ENCODE data around the gene KLRD1.
"Not testable (repeated sequence)": the region's sequence is repeated elsewhere in the genome, so short reads cannot be mapped to it uniquely, and the experiment has no call there.

The KLRD1 gene

DNA sequence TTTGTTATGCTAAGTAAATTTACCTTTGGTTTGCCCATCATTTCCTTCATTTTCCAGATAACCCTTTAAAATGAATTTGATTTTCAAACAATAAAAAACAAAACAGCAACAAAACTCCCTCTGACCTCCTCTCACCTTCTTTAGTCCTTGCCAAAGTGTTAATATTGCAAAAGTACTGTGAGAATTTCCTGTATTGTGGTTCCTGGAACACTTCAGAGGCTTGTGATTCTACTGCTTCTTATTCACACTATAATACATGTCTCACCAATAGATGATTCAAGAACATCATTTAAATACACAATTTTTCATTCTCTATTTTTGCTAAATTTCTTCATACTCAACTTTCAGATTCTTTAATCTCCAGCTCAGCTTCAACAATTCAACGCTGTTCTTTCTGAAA is at the start of gene KLRD1:
Gene KLRD1 (plus strand): TSS at position 241 of the 400 bp plus-strand sequence. CDS start 208 bp downstream, outside the sequence.
- FAIRE-seq (no peak), DNase-seq (ENCODE audit: low spot score) (no peak)

DNA sequence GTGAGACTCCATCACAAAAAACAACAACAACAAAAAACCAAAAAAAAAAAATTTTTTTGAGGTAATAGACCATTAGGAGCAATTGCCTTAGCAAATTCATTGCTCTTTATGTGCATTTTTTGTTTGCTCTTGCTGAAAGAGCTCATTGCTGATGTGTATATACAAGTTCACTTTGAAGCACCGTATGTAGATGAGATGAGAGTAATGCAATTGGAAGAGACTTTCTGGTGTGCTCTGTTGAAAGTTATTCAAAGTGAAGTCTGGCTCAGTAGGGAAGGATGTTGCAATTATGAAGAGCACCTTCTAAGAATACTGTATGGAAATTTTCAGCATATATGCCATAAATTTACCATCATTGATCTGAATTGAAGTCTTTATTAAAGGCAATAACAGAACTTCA is 46.7 kb upstream of the KLRD1 start:
- FAIRE-seq: no peak

DNA sequence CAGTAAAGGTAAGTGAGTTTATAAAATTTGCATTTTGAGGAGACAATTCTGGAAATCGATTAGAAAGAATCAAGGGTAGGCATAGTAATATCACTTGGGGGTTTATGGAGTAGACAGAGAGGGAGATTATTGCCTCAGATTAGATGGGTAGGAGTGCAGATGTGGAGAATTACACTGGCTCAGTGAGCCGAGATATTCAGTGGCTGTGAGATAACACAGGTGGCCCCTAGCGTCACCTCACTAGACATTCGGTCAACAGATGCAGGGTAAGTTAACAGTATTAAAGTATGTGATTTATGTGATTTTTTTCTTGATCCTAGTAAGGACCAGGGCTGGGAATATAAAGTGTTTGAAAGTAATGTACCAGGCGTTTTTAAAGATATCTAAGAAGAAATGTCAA is 39.6 kb upstream of the KLRD1 start:
- DNase-seq (ENCODE audit: low spot score) (no peak), FAIRE-seq (no peak)

More for the DNA sequence above, 46.7 kb upstream of the KLRD1 start:
- DNase-seq (ENCODE audit: low spot score): no peak

- no peak for FAIRE-seq
- DNase-seq (ENCODE audit: low spot score): no peak
These were observed 35.2 kb upstream of the KLRD1 start for GRCh38 chr12:10272467-10272866.

- DNase-seq (ENCODE audit: low spot score) (no peak), FAIRE-seq (no peak)
These were observed 30.9 kb upstream of the KLRD1 start for GRCh38 chr12:10276774-10277173.

GRCh38 chr12:10278104-10278503 is 29.6 kb upstream of the KLRD1 start:
- DNase-seq (ENCODE audit: low spot score) (no peak), FAIRE-seq (peak; percentile 35)

GRCh38 chr12:10279937-10280336 is 27.7 kb upstream of the KLRD1 start:
- no peak for DNase-seq (ENCODE audit: low spot score)

DNA sequence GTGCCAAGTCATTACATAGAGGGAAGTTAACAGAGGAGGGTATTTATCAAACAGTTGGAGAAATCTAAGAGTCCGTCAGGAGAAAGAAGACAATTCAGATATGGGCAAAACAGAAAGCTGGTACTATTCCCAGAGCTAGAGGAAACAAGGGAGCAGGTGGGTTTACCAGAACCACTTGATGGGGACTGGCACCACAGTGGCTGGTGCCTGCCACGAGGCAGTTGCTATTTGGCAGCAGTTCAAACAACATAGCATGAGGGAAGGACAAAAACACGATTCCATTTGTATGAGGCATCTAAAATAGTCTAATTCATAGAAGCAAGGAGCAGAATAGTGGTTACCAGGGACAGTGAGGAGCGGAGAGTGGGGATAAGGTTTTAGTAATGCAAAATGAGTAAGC is 24.6 kb upstream of the KLRD1 start:
- DNase-seq (ENCODE audit: low spot score): no peak
- FAIRE-seq: peak; percentile 85

More at GRCh38 chr12:10279937-10280336, 27.7 kb upstream of the KLRD1 start:
- peak; percentile 55 for FAIRE-seq

- FAIRE-seq (no peak), DNase-seq (ENCODE audit: low spot score) (no peak)
These were observed 21.8 kb upstream of the KLRD1 start for GRCh38 chr12:10285919-10286318.

- FAIRE-seq (no peak), DNase-seq (ENCODE audit: low spot score) (no peak)
These were observed 18.5 kb upstream of the KLRD1 start for GRCh38 chr12:10289005-10289754.

DNA sequence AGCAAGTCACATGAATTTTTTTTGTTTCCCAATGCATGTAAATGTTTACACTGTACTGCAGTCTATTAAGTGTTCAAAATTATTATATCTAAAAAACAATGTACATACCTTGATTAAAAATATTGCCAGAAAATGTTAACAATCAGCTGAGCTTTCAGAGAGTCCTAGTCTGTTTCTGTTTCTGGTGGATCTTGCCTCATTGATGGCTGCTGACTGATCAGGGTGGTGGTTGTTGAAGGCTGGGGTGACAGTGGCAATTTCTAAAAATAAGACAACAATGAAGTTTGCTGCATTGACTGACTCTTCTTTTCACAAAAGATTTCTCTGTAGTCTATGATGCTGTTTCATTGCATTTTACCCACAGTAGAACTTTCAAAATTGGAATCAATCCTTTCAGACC is 16.6 kb upstream of the KLRD1 start:
- no peak for FAIRE-seq
- no peak for DNase-seq (ENCODE audit: low spot score)

- DNase-seq (ENCODE audit: low spot score) (no peak), FAIRE-seq (no peak)
These were observed 14.5 kb upstream of the KLRD1 start for GRCh38 chr12:10293151-10293550.

DNA sequence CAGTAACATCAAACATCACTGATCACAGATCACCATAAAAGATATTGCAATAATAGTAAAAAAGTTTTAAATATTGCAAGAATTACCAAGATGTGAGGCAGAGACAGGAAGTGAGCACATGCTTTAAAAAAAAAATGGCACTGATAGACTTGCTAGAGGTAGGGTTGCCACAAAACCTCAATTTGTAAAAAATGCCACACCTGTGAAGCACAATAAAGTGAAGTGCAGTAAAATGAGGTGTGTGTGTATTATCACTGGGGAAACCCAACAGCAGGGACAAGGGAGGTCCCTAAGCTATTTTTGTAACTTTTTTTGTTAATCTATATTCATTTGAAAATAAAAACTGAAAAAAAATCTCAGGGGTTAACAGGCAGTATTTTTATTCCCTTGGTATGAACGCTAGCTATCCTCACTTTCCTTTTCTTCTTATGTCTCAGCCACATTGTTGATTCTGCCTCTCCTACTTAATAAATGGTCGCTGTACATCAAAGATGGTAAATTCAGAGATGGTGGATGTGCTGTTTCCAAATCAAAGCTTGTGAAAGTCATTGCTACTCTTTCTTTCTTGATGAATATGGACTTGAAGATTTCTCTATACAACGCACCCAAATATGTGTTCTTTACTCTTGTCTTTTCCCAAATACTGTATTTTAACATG is 14.0 kb upstream of the KLRD1 start:
- FAIRE-seq: no peak
- no peak for DNase-seq (ENCODE audit: low spot score)

DNA sequence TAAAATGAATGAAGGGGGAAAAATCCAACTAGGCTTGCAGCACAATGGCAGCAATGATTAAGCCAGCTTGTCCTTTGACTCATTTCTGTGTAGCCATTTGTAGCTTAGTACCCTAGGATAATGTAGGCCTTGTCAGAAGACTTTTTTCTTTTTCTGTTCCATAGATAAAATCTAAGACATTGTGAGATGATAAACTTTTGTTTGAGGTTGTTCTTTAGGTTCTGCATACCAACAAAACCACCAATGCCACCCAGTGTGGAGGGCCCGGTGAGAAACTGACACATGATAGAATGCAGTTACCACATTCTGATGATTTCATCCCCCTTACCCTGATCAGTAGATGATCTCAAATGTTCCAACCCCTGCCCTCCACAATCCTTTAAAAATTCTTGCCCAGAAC is 6.6 kb upstream of the KLRD1 start:
- peak; percentile 72 for DNase-seq (ENCODE audit: low spot score)
- peak; percentile 82 for FAIRE-seq

GRCh38 chr12:10304161-10304574 is 3.5 kb upstream of the KLRD1 start:
- peak; percentile 61 for DNase-seq (ENCODE audit: low spot score)

DNA sequence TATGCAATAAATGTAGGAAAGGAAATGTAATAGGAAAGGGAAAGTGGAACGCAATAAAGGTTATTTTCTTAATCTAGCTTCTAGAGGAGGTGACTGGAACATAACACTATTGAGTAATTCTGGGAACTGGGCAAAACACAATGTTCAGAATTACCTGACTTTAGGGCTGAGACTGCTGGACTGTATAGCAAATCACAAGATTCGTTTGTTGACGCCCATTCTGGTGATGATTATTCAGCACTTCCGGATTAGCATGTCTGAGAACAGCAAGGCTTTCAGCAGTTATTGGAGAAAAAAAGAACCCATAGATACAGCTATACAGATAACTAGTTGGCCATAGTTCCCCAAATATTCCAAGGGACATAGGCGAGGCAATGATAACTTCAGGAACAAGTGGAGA is 2.3 kb upstream of the KLRD1 start:
- FAIRE-seq: no peak

More at GRCh38 chr12:10304161-10304574, 3.5 kb upstream of the KLRD1 start:
- FAIRE-seq: peak; percentile 58

DNA sequence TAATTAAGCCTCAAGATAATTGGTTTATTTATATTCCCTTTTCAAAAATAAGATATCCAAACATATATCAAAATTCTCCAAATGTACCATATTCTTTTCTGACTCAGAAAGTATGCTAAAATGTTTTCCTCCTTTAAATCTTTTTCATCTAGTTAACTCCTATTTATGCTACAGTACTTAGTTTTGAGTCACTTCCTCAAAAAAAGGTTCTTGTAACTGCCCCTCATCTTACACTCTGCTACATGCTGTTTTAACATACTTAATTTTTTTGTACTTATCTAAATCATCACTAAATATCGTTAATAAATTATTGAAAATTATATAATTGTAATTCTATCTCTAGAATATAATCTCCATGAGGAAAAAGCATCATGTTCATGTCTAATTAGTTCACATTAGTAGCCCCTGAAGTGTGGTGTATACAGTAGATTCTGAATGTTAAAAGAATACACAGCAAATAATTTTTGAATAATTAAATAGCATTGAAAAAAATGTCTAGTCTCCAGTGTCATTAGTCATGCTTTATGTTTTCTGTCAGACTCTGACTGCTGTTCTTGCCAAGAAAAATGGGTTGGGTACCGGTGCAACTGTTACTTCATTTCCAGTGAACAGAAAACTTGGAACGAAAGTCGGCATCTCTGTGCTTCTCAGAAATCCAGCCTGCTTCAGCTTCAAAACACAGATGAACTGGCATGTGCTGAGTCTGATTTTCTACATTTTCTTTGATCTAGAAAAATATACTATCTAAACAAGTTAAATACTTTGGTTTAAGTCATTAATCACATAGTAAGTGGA is 3.5 kb downstream of the KLRD1 start:
- DNase-seq (ENCODE audit: low spot score): peak; percentile 58
- no peak for FAIRE-seq

More for the DNA sequence above, 2.3 kb upstream of the KLRD1 start:
- no peak for DNase-seq (ENCODE audit: low spot score)

- no peak for DNase-seq (ENCODE audit: low spot score)
- FAIRE-seq: no peak
These were observed 11.7 kb downstream of the KLRD1 start for GRCh38 chr12:10319388-10319787.

DNA sequence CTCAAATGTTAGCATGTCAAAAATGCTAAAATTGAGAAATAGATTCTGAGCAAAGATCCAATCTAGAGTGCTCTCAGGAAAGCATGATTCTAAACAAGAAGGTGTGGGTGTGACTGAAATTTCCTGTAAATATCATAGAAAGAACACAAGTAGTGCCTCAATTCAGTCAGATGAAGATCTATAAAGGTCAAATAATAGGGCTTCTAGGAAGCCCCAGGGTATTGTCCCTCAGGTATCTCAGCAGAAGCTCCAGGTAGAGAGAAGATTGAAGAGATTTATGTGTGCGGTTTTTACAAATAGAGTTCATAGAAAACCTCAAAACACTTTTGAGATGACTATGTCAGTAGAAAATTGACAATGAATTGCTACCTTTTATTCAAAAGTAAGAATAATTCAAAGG is 13.0 kb downstream of the KLRD1 start:
- no peak for DNase-seq (ENCODE audit: low spot score)
- FAIRE-seq: no peak

GRCh38 chr12:10328691-10329090 is 21.0 kb downstream of the KLRD1 start:
- not testable (repeated sequence) for FAIRE-seq

GRCh38 chr12:10331642-10332239 is 24.1 kb downstream of the KLRD1 start:
- DNase-seq (ENCODE audit: low spot score) (peak; percentile 67), FAIRE-seq (no peak)

More at GRCh38 chr12:10328691-10329090, 21.0 kb downstream of the KLRD1 start:
- not testable (repeated sequence) for DNase-seq (ENCODE audit: low spot score)

All from urothelium cell line (cell line).